Measurements from ENCODE around the gene HOATZ.

DNA sequence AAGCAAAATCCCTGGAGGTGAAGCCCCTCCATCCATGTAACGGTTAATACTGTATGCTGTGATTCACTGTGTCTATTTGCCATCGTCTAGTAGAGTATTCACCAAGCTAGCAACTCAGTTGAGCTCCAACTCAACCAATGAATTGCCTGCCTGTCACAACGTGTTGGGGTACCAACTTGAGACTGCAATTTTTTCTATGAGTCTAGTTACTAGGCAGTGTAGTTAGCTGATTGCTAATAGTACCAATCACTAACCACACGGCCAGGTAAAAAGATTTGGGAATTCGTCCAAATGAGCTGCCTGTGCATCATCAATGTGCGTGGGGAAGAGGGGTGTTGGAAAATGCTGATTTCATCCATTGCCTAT lies 1.4 kb upstream of the HOATZ start:
- TF ChIP-seq, protein P1, sequence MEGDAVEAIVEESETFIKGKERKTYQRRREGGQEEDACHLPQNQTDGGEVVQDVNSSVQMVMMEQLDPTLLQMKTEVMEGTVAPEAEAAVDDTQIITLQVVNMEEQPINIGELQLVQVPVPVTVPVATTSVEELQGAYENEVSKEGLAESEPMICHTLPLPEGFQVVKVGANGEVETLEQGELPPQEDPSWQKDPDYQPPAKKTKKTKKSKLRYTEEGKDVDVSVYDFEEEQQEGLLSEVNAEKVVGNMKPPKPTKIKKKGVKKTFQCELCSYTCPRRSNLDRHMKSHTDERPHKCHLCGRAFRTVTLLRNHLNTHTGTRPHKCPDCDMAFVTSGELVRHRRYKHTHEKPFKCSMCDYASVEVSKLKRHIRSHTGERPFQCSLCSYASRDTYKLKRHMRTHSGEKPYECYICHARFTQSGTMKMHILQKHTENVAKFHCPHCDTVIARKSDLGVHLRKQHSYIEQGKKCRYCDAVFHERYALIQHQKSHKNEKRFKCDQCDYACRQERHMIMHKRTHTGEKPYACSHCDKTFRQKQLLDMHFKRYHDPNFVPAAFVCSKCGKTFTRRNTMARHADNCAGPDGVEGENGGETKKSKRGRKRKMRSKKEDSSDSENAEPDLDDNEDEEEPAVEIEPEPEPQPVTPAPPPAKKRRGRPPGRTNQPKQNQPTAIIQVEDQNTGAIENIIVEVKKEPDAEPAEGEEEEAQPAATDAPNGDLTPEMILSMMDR (IDR thresholded peaks at IDR 0.05 in 2 of 3, conservative IDR thresholded peaks at IDR 0.05 in 1 of 3; ENCODE audit: borderline replicate concordance in 1 of 3, insufficient read depth in 1 of 3, low read depth in 2 of 3, low read length in 2 of 3), result no peak
- TF ChIP-seq CEBPB (IDR thresholded peaks at IDR 0.05; ENCODE audit: low read depth) (no peak), SIN3A (IDR thresholded peaks at IDR 0.05; ENCODE audit: low read depth) (no peak), POLR2AphosphoS5 (IDR thresholded peaks at IDR 0.05; ENCODE audit: low read depth, low read length) (no peak), EZH2phosphoT487 (IDR thresholded peaks at IDR 0.05; ENCODE audit: borderline replicate concordance) (no peak), CBX3 (IDR thresholded peaks at IDR 0.05; ENCODE audit: low read depth) (no peak), JUND (IDR thresholded peaks at IDR 0.05) (no peak), POLR2A (IDR thresholded peaks at IDR 0.05; ENCODE audit: borderline replicate concordance, extremely low read depth, insufficient read depth, insufficient read length) (no peak), SP1 (IDR thresholded peaks at IDR 0.05; ENCODE audit: low read depth) (no peak), RAD21 (IDR thresholded peaks at IDR 0.05; ENCODE audit: low read depth) (no peak), EZH2 (IDR thresholded peaks at IDR 0.05) (no peak), EGR1 (IDR thresholded peaks at IDR 0.05; ENCODE audit: low read depth) (no peak)
- TF ChIP-seq, protein P2, sequence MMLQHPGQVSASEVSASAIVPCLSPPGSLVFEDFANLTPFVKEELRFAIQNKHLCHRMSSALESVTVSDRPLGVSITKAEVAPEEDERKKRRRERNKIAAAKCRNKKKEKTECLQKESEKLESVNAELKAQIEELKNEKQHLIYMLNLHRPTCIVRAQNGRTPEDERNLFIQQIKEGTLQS (IDR thresholded peaks at IDR 0.05), result no peak
- TF ChIP-seq, protein P3, sequence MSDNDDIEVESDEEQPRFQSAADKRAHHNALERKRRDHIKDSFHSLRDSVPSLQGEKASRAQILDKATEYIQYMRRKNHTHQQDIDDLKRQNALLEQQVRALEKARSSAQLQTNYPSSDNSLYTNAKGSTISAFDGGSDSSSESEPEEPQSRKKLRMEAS (IDR thresholded peaks at IDR 0.05), result no peak
